HG02870 (cell line): Measurements from ENCODE around the gene NLN.
"Not testable (repeated sequence)": the region's sequence is repeated elsewhere in the genome, so short reads cannot be mapped to it uniquely, and the experiment has no call there.

ENCODE experiments used
- ATAC-seq: cut with Tn5 transposase; IDR thresholded peaks from one replicate; pipeline ENCODE4 v1.9.1; 2021; ENCODE audit warnings: mild to moderate bottlenecking, moderate library complexity; ENCODE audit not compliant: unreplicated experiment

NLN gene

GRCh38 chr5:65866837-65867521, 145.0 kb downstream of the NLN start:
- no peak for ATAC-seq

- ATAC-seq = no peak
These were observed 145.7 kb downstream of the NLN start for GRCh38 chr5:65867542-65868195.

GRCh38 chr5:65868509-65868908, 146.5 kb downstream of the NLN start:
- ATAC-seq = no peak

- ATAC-seq = no peak
These were observed 149.2 kb downstream of the NLN start for GRCh38 chr5:65871182-65871581.

DNA sequence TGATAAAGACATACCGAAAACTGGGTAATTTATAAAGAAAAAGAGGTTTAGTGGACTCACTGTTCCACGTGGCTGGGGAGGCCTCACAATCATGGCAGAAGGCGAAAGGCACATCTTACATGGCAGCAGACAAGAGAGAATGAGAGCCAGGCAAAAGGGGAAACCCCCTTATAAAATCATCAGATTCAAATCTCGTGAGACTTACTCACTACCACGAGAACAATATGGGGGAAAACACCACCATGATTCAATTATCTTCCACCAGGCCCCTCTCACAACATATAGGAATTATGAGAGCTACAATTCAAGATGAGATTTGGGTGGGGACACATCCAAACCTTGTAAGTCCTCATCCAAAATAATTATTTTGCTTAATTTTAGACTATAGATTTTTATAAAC, 149.8 kb downstream of the NLN start:
- not testable (repeated sequence) for ATAC-seq

DNA sequence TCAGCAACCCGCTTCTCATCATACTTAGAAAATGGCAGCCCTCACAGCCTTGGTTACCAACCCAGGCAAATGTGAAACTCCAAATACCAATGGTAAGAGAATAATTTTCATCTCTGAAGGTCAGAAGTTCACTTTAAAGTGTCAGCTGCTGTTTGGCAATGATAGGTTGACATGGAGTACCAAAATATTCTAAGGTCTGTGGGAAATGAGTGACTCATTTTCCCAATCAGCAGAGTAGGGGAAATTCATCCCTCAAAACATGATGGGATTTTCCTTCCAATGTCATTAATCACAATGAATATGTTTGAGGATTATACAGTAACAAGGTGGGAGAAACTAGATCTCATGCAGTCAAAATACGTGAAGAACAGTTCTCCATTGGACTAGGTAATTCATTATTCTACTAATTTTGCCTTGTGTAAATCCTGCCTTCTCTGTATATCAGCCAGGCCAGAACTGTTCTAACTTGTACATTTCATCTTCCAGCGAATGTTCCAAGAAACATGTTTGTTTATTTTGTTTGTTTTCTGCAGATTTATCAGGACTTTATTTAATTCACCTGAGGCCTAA, 151.3 kb downstream of the NLN start:
- ATAC-seq = no peak

DNA sequence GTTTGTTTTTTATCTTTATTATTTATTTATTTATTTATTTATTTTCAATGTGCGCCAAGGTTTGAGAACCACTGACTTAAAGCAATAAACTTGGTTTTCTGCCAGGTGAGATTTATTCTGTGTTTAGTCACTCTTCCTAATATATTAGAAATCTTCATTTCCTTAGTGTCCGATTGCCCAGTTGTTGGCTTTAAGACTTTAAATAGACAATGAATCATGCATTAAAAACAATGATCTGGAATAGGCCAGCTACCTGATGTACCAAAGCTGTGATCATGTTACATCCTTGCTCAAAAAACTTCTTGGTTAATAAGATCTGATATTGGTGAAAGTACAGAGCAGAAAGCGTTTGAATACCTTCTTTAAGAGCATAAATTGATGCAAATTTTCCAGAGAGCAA, 152.2 kb downstream of the NLN start:
- no peak for ATAC-seq

- no peak for ATAC-seq
These were observed 154.5 kb downstream of the NLN start for GRCh38 chr5:65876496-65876895.

GRCh38 chr5:65876970-65877369, 155.0 kb downstream of the NLN start:
- ATAC-seq = no peak
